IMR-90 (cell line): Measurements from ENCODE around the gene SLIT1. TPM values are rescaled to one million over a fixed set of nuclear protein-coding genes. Genes with fewer than 3 reads are reported as not detected.

Experiments used
- ATAC-seq: fragments of 200-7000 bp; cut with Tn5 transposase; 2 replicates; pipeline ENCODE4 v1.9.1; 2020; ENCODE audit warnings: low read depth, mild to moderate bottlenecking, moderate library complexity
- BruUV-seq: library from RNA; stranded (reverse); fragments of 400-500 nt; replicated peaks from 2 replicates; lab custom pipeline; 2021; lab: Mats Ljungman, UMichigan
- CTCF ChIA-PET: fragments of 300-600 bp; formaldehyde crosslinking; extraction: SDS; loops from one replicate; lab custom pipeline; 2021; ENCODE audit warnings: antibody characterized with exemption; lab: Yijun Ruan, JAX
- POLR2A ChIA-PET: fragments of 300-600 bp; sonication (Branson Sonifier 250); formaldehyde crosslinking; loops from one replicate; lab custom pipeline; 2022; ENCODE audit warnings: antibody characterized with exemption; ENCODE audit not compliant: unreplicated experiment; lab: Charles Lee
- DNase-seq: peaks from one replicate; pipeline ENCODE4 v3.0.0; 2013
- H2AFZ ChIP-seq: replicated peaks from 2 replicates; pipeline ENCODE3; 2013; ENCODE audit warnings: low read length, mild to moderate bottlenecking; ENCODE audit not compliant: poor library complexity
- H2AK5ac ChIP-seq: 2 replicates; pipeline ENCODE4 v1.6.1; 2013; ENCODE audit warnings: low read depth, low read length, inconsistent platforms
- H2AK9ac ChIP-seq: replicated peaks from 2 replicates; pipeline ENCODE3; 2013; ENCODE audit warnings: mild to moderate bottlenecking, low read depth, low read length, moderate library complexity; ENCODE audit not compliant: poor library complexity
- H2BK120ac ChIP-seq: 2 replicates; pipeline ENCODE4 v1.6.1; 2013; ENCODE audit warnings: low read depth, low read length, inconsistent platforms
- H2BK15ac ChIP-seq: 3 replicates; pipeline ENCODE4 v1.6.1; 2013; ENCODE audit warnings: low read depth, low read length, inconsistent platforms
- H2BK20ac ChIP-seq: 2 replicates; pipeline ENCODE4 v1.6.1; 2013; ENCODE audit warnings: low read depth, mild to moderate bottlenecking, inconsistent platforms, low read length, moderate library complexity
- H2BK5ac ChIP-seq: 2 replicates; pipeline ENCODE4 v1.6.1; 2013; ENCODE audit warnings: mild to moderate bottlenecking, low read depth, low read length, inconsistent platforms; ENCODE audit not compliant: poor library complexity, severe bottlenecking
- H3K14ac ChIP-seq: replicated peaks from 2 replicates; pipeline ENCODE4 v1.6.1; 2013; ENCODE audit warnings: low read depth, low read length, inconsistent platforms
- H3K18ac ChIP-seq: 2 replicates; pipeline ENCODE4 v1.6.1; 2013; ENCODE audit warnings: low read depth, low read length, control low read depth
- H3K23ac ChIP-seq: 2 replicates; pipeline ENCODE4 v1.6.1; 2013; ENCODE audit warnings: low read depth, low read length, inconsistent platforms
- H3K27ac ChIP-seq: 2 replicates; pipeline ENCODE4 v1.5.1; 2013; ENCODE audit warnings: mild to moderate bottlenecking, control low read depth, low read length; ENCODE audit not compliant: insufficient read depth
- H3K27me3 ChIP-seq: 2 replicates; pipeline ENCODE4 v1.6.1; 2013; ENCODE audit warnings: low read length; ENCODE audit not compliant: control insufficient read depth, insufficient read depth
- H3K36me3 ChIP-seq: 2 replicates; pipeline ENCODE4 v1.6.1; 2013; ENCODE audit warnings: low read length, mixed read lengths; ENCODE audit not compliant: control insufficient read depth, insufficient read depth
- H3K4ac ChIP-seq: 2 replicates; pipeline ENCODE4 v1.6.1; 2013; ENCODE audit warnings: low read depth, low read length, inconsistent platforms
- H3K4me1 ChIP-seq: 2 replicates; pipeline ENCODE4 v1.6.1; 2013; ENCODE audit warnings: low read length, mixed read lengths; ENCODE audit not compliant: control insufficient read depth, insufficient read depth
- H3K4me2 ChIP-seq: 2 replicates; pipeline ENCODE4 v1.6.1; 2013; ENCODE audit warnings: low read depth, mild to moderate bottlenecking, control low read depth, low read length, moderate library complexity
- H3K4me3 ChIP-seq: 2 replicates; pipeline ENCODE4 v1.5.1; 2013; ENCODE audit warnings: low read depth, mild to moderate bottlenecking, control low read depth, low read length, moderate library complexity; ENCODE audit not compliant: insufficient read depth
- H3K56ac ChIP-seq: 2 replicates; pipeline ENCODE4 v1.6.1; 2013; ENCODE audit warnings: low read length, inconsistent platforms; ENCODE audit not compliant: insufficient read depth; ENCODE audit errors: extremely low read depth
- H3K79me1 ChIP-seq, 2 experiments: 2 replicates each; pipeline ENCODE4 v1.6.1; 2013; ENCODE audit warnings: low read length in 2 of 2, inconsistent platforms in 1 of 2, low read depth in 1 of 2
- H3K9ac ChIP-seq: 2 replicates; pipeline ENCODE4 v1.6.1; 2013; ENCODE audit warnings: low read depth, low read length, control low read depth
- H3K9me1 ChIP-seq: 2 replicates; pipeline ENCODE4 v1.6.1; 2013; ENCODE audit warnings: low read length, inconsistent platforms; ENCODE audit not compliant: insufficient read depth
- H3K9me3 ChIP-seq: 2 replicates; pipeline ENCODE4 v1.6.1; 2013; ENCODE audit warnings: low read length; ENCODE audit not compliant: control insufficient read depth, insufficient read depth
- H4K20me1 ChIP-seq: 2 replicates; pipeline ENCODE4 v1.6.1; 2013; ENCODE audit warnings: low read length, inconsistent platforms; ENCODE audit not compliant: insufficient read depth
- H4K5ac ChIP-seq: 2 replicates; pipeline ENCODE4 v1.6.1; 2013; ENCODE audit warnings: mild to moderate bottlenecking, low read depth, low read length, control low read depth
- H4K8ac ChIP-seq, 2 experiments: 2 replicates each; pipeline ENCODE4 v1.6.1; 2013; ENCODE audit warnings: low read depth in 2 of 2, low read length in 2 of 2, control low read depth in 1 of 2, inconsistent platforms in 1 of 2
- H4K91ac ChIP-seq: 2 replicates; pipeline ENCODE4 v1.6.1; 2013; ENCODE audit warnings: low read depth, low read length, inconsistent platforms; ENCODE audit not compliant: insufficient read depth
- BHLHE40 ChIP-seq: fragments of 150-350 bp; IDR thresholded peaks from 2 replicates; pipeline ENCODE4 v1.6.1; 2016; ENCODE audit warnings: mild to moderate bottlenecking, low read depth, low read length
- CEBPB ChIP-seq: IDR thresholded peaks from 2 replicates; pipeline ENCODE4 v1.6.1; 2012; ENCODE audit warnings: low read depth, low read length, improper control_type of control experiment
- CHD1 ChIP-seq: IDR thresholded peaks from 2 replicates; pipeline ENCODE4 v1.6.1; 2012; ENCODE audit warnings: low read depth, low read length, improper control_type of control experiment
- CTCF ChIP-seq: conservative IDR thresholded peaks from 2 replicates; pipeline ENCODE4 v1.5.1; 2012; ENCODE audit warnings: mild to moderate bottlenecking, low read depth, low read length, improper control_type of control experiment
- ELK1 ChIP-seq: fragments of 150-350 bp; IDR thresholded peaks from 2 replicates; pipeline ENCODE4 v1.6.1; 2016; ENCODE audit warnings: low read depth, mild to moderate bottlenecking, low read length, moderate library complexity, borderline replicate concordance
- FOS ChIP-seq: fragments of 150-350 bp; IDR thresholded peaks from 2 replicates; pipeline ENCODE4 v1.6.1; 2016; ENCODE audit warnings: low read depth, low read length
- MAFK ChIP-seq: IDR thresholded peaks from 2 replicates; pipeline ENCODE4 v1.6.1; 2012; ENCODE audit warnings: low read depth, low read length, improper control_type of control experiment
- MAZ ChIP-seq: IDR thresholded peaks from 2 replicates; pipeline ENCODE4 v1.6.1; 2012; ENCODE audit warnings: low read depth, mild to moderate bottlenecking, low read length, improper control_type of control experiment, moderate library complexity, borderline replicate concordance
- MXI1 ChIP-seq: IDR thresholded peaks from 2 replicates; pipeline ENCODE4 v1.6.1; 2012; ENCODE audit warnings: low read depth, mild to moderate bottlenecking, low read length, moderate library complexity, borderline replicate concordance
- NFE2L2 ChIP-seq: fragments of 150-350 bp; IDR thresholded peaks from 2 replicates; pipeline ENCODE4 v1.6.1; 2016; ENCODE audit warnings: low read depth, mild to moderate bottlenecking, low read length
- POLR2A ChIP-seq: IDR thresholded peaks from 2 replicates; pipeline ENCODE4 v1.6.1; 2012; ENCODE audit warnings: mild to moderate bottlenecking, low read depth, low read length
- RAD21 ChIP-seq: IDR thresholded peaks from 2 replicates; pipeline ENCODE4 v1.6.1; 2012; ENCODE audit warnings: low read length, improper control_type of control experiment
- RCOR1 ChIP-seq: IDR thresholded peaks from 2 replicates; pipeline ENCODE4 v1.6.1; 2012; ENCODE audit warnings: mild to moderate bottlenecking, low read length, improper control_type of control experiment; ENCODE audit not compliant: insufficient replicate concordance
- RFX5 ChIP-seq: IDR thresholded peaks from 2 replicates; pipeline ENCODE4 v1.8.0; 2012; ENCODE audit warnings: low read depth, mild to moderate bottlenecking, low read length, moderate library complexity
- SMC3 ChIP-seq: fragments of 150-350 bp; IDR thresholded peaks from 2 replicates; pipeline ENCODE4 v1.6.1; 2016; ENCODE audit warnings: low read depth, mild to moderate bottlenecking, antibody characterized with exemption, low read length, moderate library complexity
- USF2 ChIP-seq: fragments of 150-350 bp; IDR thresholded peaks from 2 replicates; pipeline ENCODE4 v1.6.1; 2017; ENCODE audit warnings: mild to moderate bottlenecking, antibody characterized with exemption, low read length, low read depth
- WGBS, 2 experiments: methylation state at CpG; one replicate each; pipeline versions ENCODE4 v1.1.5 to v1.1.7; 2013; ENCODE audit warnings: missing lambda C conversion rate in 2 of 2; ENCODE audit not compliant: insufficient read length in 1 of 2; ENCODE audit errors: extremely low coverage in 2 of 2; 5-methylcytosine and 5-hydroxymethylcytosine counted together
- dilution Hi-C: fragments of 300-500 bp; cut with HindIII; formaldehyde crosslinking; loops from one replicate; pipeline ENCODE4 v1.14.3; 2018; ENCODE audit warnings: low sequenced_read_pairs; ENCODE audit not compliant: unreplicated experiment
- in situ Hi-C: fragments of 300-500 bp; cut with MboI; formaldehyde crosslinking; loops from 3 replicates; pipeline ENCODE4 v1.14.3; 2019; ENCODE audit warnings: low sequenced_read_pairs, inconsistent platforms, mixed read lengths
- intact Hi-C: fragments of 100-400 bp; cut with micrococcal nuclease; formaldehyde crosslinking; loops from 2 replicates; pipeline ENCODE4 v1.10.0; 2022
- polyA plus RNA-seq, 3 experiments: library from polyadenylated mRNA; depleted of rRNA; stranded (reverse); fragments of >200 nt; gene quantifications; 2 replicates each; pipeline ENCODE4 v1.2.3, GENCODE V29; 2012; ENCODE audit warnings: low replicate concordance in 1 of 3
- total RNA-seq: library from RNA; depleted of rRNA; stranded (reverse); fragments of >200 nt; gene quantifications from 2 replicates; pipeline ENCODE4 v1.2.3, GENCODE V29; 2012

The SLIT1 gene
- total and polyA plus RNA-seq, 2 of the 4 experiments (the other 2 are of a cell fraction) = under 0.01 TPM

DNA sequence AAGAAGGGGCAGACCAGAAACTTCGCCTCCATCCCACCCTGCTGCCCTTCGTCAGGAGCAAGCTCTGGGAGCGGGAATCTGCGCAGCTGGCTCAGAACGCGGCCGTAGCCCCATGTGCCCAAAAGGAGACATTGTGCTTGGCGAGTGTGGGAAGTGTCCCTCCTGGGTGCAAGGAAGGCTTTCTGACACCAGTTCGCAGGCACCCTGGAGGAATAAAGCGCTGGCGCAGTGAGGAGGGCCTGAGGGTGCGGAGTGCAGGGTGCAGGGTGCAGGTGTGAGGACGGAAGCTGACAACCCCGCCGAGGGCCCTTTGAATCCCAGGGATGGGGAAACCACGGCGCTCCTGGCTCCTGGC, 811 bp downstream of the SLIT1 start:
- ChIA-PET POLR2A (no interaction called here), CTCF (no interaction called here)
- no TSS peak for BruUV-seq
- no peaks in the 10 kb centered on the region for H3K36me3 ChIP-seq
- H2AFZ ChIP-seq = no peak overlapping the region
- H3K14ac ChIP-seq = no peak overlapping the region
- H3K27me3 ChIP-seq = peaks cover 85% of the 10 kb centered on the region
- intact Hi-C loops (no loop called here), in situ Hi-C loops (no loop called here), dilution Hi-C loops (no loop called here)
- H4K8ac ChIP-seq = no peak overlapping the region
- H3K9me3 ChIP-seq = no peaks in the 10 kb centered on the region
- 10% methylated on average over 2 of the region's 17 CpGs; no CpG with 5 or more reads in 1 of the 2 experiments for WGBS, 2 experiments
- H2AK9ac ChIP-seq = no peak overlapping the region
- no peaks in the 10 kb centered on the region for H4K20me1 ChIP-seq
- H3K27ac ChIP-seq = no peak overlapping the region
- no peak overlapping the region for H4K5ac ChIP-seq
- H4K91ac ChIP-seq = no peak overlapping the region
- no peak for DNase-seq
- no peak overlapping the region for H3K4me2 ChIP-seq
- H2BK120ac ChIP-seq = no peak overlapping the region
- H3K9ac ChIP-seq = no peak overlapping the region
- no peak overlapping the region for H3K4ac ChIP-seq
- no peaks in the 10 kb centered on the region for H3K4me1 ChIP-seq
- no peak overlapping the region for H2BK20ac ChIP-seq
- no peak overlapping the region for H2AK5ac ChIP-seq
- no peaks in the 10 kb centered on the region for H3K9me1 ChIP-seq
- no peak for ATAC-seq
- H2BK15ac ChIP-seq = no peak overlapping the region
- H3K56ac ChIP-seq = no peak overlapping the region
- H3K79me1 ChIP-seq = no peaks in the 10 kb centered on the region
- H3K23ac ChIP-seq = no peak overlapping the region
- TF ChIP-seq MAZ = no peak
- no peak for TF ChIP-seq RAD21
- no peak for TF ChIP-seq BHLHE40
- no peak for TF ChIP-seq FOS
- no peak for TF ChIP-seq POLR2A
- TF ChIP-seq MAFK = no peak
- no peak for TF ChIP-seq RCOR1
- no peak for TF ChIP-seq MXI1
- TF ChIP-seq CTCF = no peak
- no peak for TF ChIP-seq CHD1
- no peak for TF ChIP-seq ELK1
- TF ChIP-seq CEBPB = no peak
- no peak for TF ChIP-seq USF2
- TF ChIP-seq NFE2L2 = no peak
- no peak for TF ChIP-seq SMC3
- TF ChIP-seq RFX5 = no peak
- no peak overlapping the region for H3K18ac ChIP-seq
- H3K4me3 ChIP-seq = no peak overlapping the region
- no peak overlapping the region for H2BK5ac ChIP-seq
